IPS-15b (cell line): ENCODE data around the gene NFATC2IP.

ENCODE experiments used
- H3K27me3 ChIP-seq: one replicate; pipeline ENCODE4 v1.6.1; 2013; ENCODE audit warnings: low read length; ENCODE audit not compliant: control insufficient read depth, insufficient read depth
- H3K36me3 ChIP-seq: one replicate; pipeline ENCODE4 v1.6.1; 2013; ENCODE audit warnings: low read length; ENCODE audit not compliant: control insufficient read depth, insufficient read depth
- H3K4me1 ChIP-seq: one replicate; pipeline ENCODE4 v1.6.1; 2013; ENCODE audit warnings: mild to moderate bottlenecking, low read length; ENCODE audit not compliant: control insufficient read depth, insufficient read depth
- H3K4me3 ChIP-seq: one replicate; pipeline ENCODE4 v1.5.1; 2013; ENCODE audit warnings: low read depth, low read length
- H3K9ac ChIP-seq: one replicate; pipeline ENCODE4 v1.6.1; 2013; ENCODE audit warnings: low read depth, mild to moderate bottlenecking, low read length
- H3K9me3 ChIP-seq: one replicate; pipeline ENCODE4 v1.6.1; 2013; ENCODE audit warnings: mild to moderate bottlenecking, low read length; ENCODE audit not compliant: control insufficient read depth, insufficient read depth

NFATC2IP gene

DNA sequence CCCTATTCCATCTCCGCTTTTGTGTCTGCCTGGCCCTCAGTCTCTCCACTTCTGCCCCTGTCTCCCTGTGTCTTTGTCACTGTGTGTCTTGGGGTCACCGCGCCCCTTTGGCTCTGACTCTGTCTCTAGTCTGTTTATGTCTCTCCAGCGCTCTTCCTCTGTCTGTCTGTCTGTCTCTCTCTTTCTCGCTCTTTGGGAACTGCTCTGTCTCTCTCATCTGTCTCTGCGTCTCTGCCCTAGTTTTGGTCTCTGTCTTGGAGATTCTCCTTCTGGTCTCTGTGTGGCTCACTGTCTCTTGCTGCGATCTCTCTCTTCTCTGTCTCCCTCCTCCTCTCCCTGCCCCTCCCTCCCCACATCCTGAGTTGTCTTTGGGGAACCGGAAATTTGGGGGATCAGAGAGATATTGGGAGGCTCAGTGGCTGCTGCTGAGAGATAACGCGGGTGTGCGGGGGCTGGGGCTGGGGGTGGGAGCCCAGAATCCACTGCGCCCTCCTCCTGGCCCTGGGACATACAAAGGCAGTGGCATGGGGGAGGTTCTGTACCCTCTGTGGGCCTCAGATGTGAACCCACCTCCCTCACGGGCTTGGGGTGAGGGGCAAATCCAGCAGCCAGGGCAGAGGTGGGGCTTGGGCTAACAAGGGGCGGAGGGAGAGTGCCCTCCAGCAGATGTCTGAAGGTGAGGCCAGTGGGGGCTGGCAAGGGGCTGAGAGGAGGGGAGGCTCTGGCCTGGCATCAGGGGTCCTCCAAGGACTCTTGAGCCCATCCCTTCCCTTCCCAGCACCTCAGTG is 58.5 kb downstream of the NFATC2IP start:
- no peak overlapping the region for H3K4me3 ChIP-seq
- no peaks in the 10 kb centered on the region for H3K27me3 ChIP-seq
- H3K9me3 ChIP-seq = no peaks in the 10 kb centered on the region
- H3K4me1 ChIP-seq = no peaks in the 10 kb centered on the region
- no peaks in the 10 kb centered on the region for H3K36me3 ChIP-seq
- H3K9ac ChIP-seq = no peak overlapping the region

DNA sequence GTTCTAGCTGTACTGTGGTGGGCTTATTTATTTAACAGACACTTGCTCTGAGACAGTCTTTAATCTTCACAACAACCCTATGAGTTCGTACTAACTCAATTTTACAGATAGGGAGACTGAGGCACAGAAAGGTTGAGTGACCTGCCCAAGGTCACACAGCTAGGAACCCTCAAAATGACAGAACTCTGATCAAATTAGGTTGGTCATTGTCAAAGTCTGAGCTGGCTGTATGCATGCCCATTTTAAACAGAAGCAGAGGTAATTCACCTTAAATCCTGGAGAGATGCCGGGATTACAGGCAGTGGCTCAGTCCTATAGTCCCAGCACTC is 59.1 kb downstream of the NFATC2IP start:
- Histone ChIP-seq H3K36me3 (no peaks in the 10 kb centered on the region), H3K4me1 (no peaks in the 10 kb centered on the region), H3K9ac (no peak overlapping the region), H3K9me3 (no peaks in the 10 kb centered on the region), H3K27me3 (no peaks in the 10 kb centered on the region), H3K4me3 (no peak overlapping the region)

DNA sequence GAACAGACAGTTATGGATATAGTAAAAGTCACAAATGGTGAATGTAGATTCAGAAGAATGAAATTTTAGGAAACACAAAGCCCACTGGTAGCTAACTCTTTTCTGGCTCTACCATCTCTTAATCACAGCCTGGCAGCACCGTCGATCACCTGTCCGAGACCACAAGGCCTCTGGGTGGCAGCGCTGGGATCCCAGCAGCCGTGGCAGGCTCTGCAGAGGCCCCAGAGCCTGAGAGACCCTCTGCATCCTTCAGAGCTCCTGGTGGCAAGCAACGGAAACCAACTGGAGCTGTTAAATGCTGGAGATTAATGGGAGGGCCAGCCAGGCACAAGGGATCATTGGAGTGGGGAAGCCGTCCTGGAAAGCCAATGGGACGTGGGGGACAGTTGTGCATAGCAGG is 60.4 kb downstream of the NFATC2IP start:
- H3K27me3 ChIP-seq = no peaks in the 10 kb centered on the region
- no peaks in the 10 kb centered on the region for H3K36me3 ChIP-seq
- H3K9me3 ChIP-seq = no peaks in the 10 kb centered on the region
- H3K4me3 ChIP-seq = no peak overlapping the region
- H3K4me1 ChIP-seq = no peaks in the 10 kb centered on the region
- no peak overlapping the region for H3K9ac ChIP-seq

DNA sequence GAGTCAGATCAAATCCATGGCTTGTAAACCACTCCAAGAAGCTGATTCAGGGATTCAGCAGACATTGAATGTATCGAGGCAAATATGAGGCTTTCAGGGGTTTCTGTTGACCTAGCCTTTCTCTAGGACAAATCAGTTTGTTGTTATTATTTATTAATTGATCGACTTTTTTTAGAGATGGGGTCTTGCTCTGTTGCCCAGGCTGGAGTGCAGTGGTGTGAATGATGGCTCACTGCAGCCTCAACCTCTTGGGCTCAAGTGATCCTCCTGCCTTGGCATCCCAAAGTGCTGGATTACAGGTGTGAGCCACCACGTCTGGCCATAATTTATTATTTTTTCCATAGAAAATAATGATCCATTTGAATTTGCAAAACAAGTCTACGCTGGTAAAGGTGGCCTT is 61.1 kb downstream of the NFATC2IP start:
- Histone ChIP-seq H3K9ac (no peak overlapping the region), H3K9me3 (no peaks in the 10 kb centered on the region), H3K36me3 (no peaks in the 10 kb centered on the region), H3K4me1 (no peaks in the 10 kb centered on the region), H3K27me3 (no peaks in the 10 kb centered on the region), H3K4me3 (no peak overlapping the region)

DNA sequence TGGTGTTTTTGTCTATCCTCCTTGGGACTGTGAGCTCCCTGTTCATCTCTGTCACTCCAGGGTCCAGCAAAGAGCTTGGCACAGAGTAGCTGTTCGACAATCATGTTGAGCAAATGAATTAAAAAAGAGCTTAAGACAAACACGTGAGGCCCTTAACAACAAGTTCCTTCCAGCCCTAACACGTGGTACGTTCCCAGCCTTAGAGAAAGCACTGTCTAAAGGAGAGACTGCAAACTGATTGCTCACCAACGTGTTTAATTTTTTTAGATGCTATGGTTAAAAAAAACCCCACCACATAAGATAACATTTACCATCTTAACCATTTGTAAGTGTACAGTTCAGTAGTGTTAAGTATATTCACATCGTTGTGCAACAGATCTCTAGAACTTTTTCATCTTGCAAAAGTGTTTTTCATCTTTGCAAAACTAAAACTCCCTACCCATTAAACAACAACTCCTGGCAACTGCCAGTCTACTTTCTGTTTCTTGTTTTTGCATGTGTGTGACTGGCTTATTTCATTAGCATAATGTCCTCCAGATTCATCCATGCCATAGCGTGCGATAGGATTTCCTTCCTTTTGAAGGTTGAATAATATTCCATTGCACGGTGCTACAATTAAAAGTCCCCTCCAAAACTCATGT is 62.3 kb downstream of the NFATC2IP start:
- Histone ChIP-seq H3K27me3 (no peaks in the 10 kb centered on the region), H3K9me3 (no peaks in the 10 kb centered on the region), H3K9ac (no peak overlapping the region), H3K4me1 (no peaks in the 10 kb centered on the region), H3K36me3 (no peaks in the 10 kb centered on the region), H3K4me3 (no peak overlapping the region)

DNA sequence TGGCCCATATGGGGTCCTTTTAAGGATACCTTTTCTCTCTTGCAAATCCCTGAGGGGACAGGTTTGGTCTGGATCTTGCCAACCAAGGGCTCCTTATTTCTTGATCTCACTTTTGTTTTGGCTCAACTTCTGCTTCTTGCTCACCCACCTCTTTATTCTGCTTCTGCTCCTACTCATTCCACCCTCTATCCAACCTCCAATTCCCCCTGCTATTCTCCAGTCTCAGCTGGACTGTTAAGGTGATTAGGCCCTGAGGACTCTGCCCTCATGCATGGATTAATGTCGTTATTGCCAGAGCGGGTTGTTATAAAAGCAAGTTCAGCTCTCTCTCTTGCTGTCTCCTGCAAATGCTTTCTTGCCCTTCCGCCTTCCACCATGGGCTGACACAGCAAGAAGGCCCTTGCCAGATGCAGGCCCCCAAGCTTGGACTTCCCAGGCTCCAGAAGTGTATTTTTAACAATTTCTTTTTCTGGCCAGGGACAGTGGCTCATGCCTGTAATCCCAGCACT is 63.9 kb downstream of the NFATC2IP start:
- no peaks in the 10 kb centered on the region for H3K27me3 ChIP-seq
- H3K36me3 ChIP-seq = no peaks in the 10 kb centered on the region
- no peak overlapping the region for H3K4me3 ChIP-seq
- H3K9me3 ChIP-seq = no peaks in the 10 kb centered on the region
- H3K4me1 ChIP-seq = no peaks in the 10 kb centered on the region
- no peak overlapping the region for H3K9ac ChIP-seq
